Measurements from ENCODE around the gene GAGE10. TPM values are rescaled to one million over a fixed set of nuclear protein-coding genes. Genes with fewer than 3 reads are reported as not detected.
A peak's percentile ranks its signal among the peaks of the same experiment; 100 is the strongest.

Gene GAGE10
- total and polyA plus RNA-seq, 2 of the 4 experiments (the other 2 are of a cell fraction): not detected

DNA sequence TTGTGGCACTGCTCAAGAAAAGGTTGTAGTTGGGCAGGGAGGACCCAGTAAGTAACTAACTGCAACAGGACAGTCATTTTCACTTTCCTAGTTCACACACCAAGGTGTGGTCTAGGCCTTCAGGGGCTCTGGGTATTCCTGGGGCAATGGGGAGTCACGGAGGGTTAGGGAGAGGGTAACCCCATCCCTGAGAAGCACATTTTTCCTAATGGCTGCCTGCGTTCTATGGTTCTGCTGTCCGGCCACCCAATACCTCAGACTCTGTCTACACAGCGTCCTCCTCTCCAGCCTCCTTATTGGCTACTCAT is 34.8 kb upstream of the GAGE10 start:
- peak overlapping the region; percentile 39 for H3K56ac ChIP-seq (ENCODE audit: extremely low read depth, insufficient read depth, low read length)
- ChIA-PET CTCF (interaction anchor here (0.8 kb wide), 1 partner anchor 55 kb away, joined by 4 read pairs; no protein-coding TSS in a partner anchor), POLR2A (ENCODE audit: unreplicated experiment) (interaction anchor here (0.6 kb wide), 1 partner anchor 266 kb away, joined by 3 read pairs; the partner anchor contains the start of gene GRIPAP1)
- H2AFZ ChIP-seq (replicated peaks; ENCODE audit: low read length, poor library complexity): peak overlapping the region; percentile 84
- H3K27me3 ChIP-seq (ENCODE audit: control insufficient read depth, insufficient read depth, low read length): peaks cover 2% of the 10 kb centered on the region; the same call in 1 of the 2 replicates
- H3K4me3 ChIP-seq (ENCODE audit: insufficient read depth, low read depth, low read length): peak overlapping the region; percentile 59
- intact Hi-C loops (cut with micrococcal nuclease) (loop anchor here (2.0 kb wide), 1 partner anchor 76 kb away; no protein-coding TSS in a partner anchor), in situ Hi-C loops (cut with MboI; ENCODE audit: low sequenced_read_pairs) (no loop called here), dilution Hi-C loops (cut with HindIII; ENCODE audit: low sequenced_read_pairs, unreplicated experiment) (no loop called here)
- 0 out of 2 replicates have a peak, but pooled peaks cover 2% of the 10 kb centered on the region for H3K4me1 ChIP-seq (ENCODE audit: control insufficient read depth, insufficient read depth, low read length)
- no peak for DNase-seq
- H2BK15ac ChIP-seq (ENCODE audit: low read depth, low read length): peak overlapping the region; percentile 22; the same call in 1 of the 3 replicates
- 26% methylated on average over 3 of the region's 4 CpGs; no CpG with 5 or more reads in 1 of the 2 experiments for WGBS, 2 experiments (ENCODE audit: extremely low coverage in 2 of 2, insufficient read length in 1 of 2)
- peaks cover 2% of the 10 kb centered on the region; the same call in 1 of the 2 replicates for H3K36me3 ChIP-seq (ENCODE audit: control insufficient read depth, insufficient read depth, low read length)
- H2AK9ac ChIP-seq (replicated peaks; ENCODE audit: low read depth, low read length, poor library complexity): peak overlapping the region; percentile 67
- no peak for ATAC-seq (ENCODE audit: low read depth)
- H3K9me1 ChIP-seq (ENCODE audit: insufficient read depth, low read length): peaks cover 4% of the 10 kb centered on the region; the same call in 1 of the 2 replicates
- H3K9ac ChIP-seq (ENCODE audit: low read depth, low read length): peak overlapping the region; percentile 72
- no TSS peak for BruUV-seq (replicated peaks)
- TF ChIP-seq MXI1 (IDR thresholded peaks at IDR 0.05; ENCODE audit: borderline replicate concordance, low read depth, low read length) (no peak), CEBPB (IDR thresholded peaks at IDR 0.05; ENCODE audit: low read depth, low read length) (no peak), NFE2L2 (IDR thresholded peaks at IDR 0.05; ENCODE audit: low read depth, low read length) (no peak), MAFK (IDR thresholded peaks at IDR 0.05; ENCODE audit: low read depth, low read length) (no peak), CHD1 (IDR thresholded peaks at IDR 0.05; ENCODE audit: low read depth, low read length) (no peak), MAZ (IDR thresholded peaks at IDR 0.05; ENCODE audit: borderline replicate concordance, low read depth, low read length) (no peak), RCOR1 (IDR thresholded peaks at IDR 0.05; ENCODE audit: insufficient replicate concordance, low read length) (no peak), RAD21 (IDR thresholded peaks at IDR 0.05; ENCODE audit: low read length) (no peak), POLR2A (IDR thresholded peaks at IDR 0.05; ENCODE audit: low read depth, low read length) (no peak), RFX5 (IDR thresholded peaks at IDR 0.05; ENCODE audit: low read depth, low read length) (no peak), SMC3 (IDR thresholded peaks at IDR 0.05; ENCODE audit: low read depth, low read length) (no peak)
- TF ChIP-seq, protein P1, sequence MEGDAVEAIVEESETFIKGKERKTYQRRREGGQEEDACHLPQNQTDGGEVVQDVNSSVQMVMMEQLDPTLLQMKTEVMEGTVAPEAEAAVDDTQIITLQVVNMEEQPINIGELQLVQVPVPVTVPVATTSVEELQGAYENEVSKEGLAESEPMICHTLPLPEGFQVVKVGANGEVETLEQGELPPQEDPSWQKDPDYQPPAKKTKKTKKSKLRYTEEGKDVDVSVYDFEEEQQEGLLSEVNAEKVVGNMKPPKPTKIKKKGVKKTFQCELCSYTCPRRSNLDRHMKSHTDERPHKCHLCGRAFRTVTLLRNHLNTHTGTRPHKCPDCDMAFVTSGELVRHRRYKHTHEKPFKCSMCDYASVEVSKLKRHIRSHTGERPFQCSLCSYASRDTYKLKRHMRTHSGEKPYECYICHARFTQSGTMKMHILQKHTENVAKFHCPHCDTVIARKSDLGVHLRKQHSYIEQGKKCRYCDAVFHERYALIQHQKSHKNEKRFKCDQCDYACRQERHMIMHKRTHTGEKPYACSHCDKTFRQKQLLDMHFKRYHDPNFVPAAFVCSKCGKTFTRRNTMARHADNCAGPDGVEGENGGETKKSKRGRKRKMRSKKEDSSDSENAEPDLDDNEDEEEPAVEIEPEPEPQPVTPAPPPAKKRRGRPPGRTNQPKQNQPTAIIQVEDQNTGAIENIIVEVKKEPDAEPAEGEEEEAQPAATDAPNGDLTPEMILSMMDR (conservative IDR thresholded peaks at IDR 0.05; ENCODE audit: low read depth, low read length): no peak
- TF ChIP-seq, protein P2, sequence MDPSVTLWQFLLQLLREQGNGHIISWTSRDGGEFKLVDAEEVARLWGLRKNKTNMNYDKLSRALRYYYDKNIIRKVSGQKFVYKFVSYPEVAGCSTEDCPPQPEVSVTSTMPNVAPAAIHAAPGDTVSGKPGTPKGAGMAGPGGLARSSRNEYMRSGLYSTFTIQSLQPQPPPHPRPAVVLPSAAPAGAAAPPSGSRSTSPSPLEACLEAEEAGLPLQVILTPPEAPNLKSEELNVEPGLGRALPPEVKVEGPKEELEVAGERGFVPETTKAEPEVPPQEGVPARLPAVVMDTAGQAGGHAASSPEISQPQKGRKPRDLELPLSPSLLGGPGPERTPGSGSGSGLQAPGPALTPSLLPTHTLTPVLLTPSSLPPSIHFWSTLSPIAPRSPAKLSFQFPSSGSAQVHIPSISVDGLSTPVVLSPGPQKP (IDR thresholded peaks at IDR 0.05; ENCODE audit: borderline replicate concordance, low read depth, low read length): no peak
- H4K91ac ChIP-seq (ENCODE audit: insufficient read depth, low read depth, low read length): peak overlapping the region; percentile 83
- H4K20me1 ChIP-seq (ENCODE audit: insufficient read depth, low read length): no peaks in the 10 kb centered on the region; the same call in 1 of the 2 replicates
- no peak overlapping the region for H2BK20ac ChIP-seq (ENCODE audit: low read depth, low read length)
- peak overlapping the region; percentile 57; the same call in 1 of the 2 replicates for H2AK5ac ChIP-seq (ENCODE audit: low read depth, low read length)
- H3K18ac ChIP-seq (ENCODE audit: low read depth, low read length): peak overlapping the region; percentile 25
- H3K4me2 ChIP-seq (ENCODE audit: low read depth, low read length): peak overlapping the region; percentile 78
- H3K23ac ChIP-seq (ENCODE audit: low read depth, low read length): peak overlapping the region; percentile 71; the same call in 1 of the 2 replicates
- H2BK5ac ChIP-seq (ENCODE audit: low read depth, low read length, poor library complexity, severe bottlenecking): peak overlapping the region; percentile 78
- peak overlapping the region; percentile 79 for H4K5ac ChIP-seq (ENCODE audit: low read depth, low read length)
- peaks cover 24 to 32% of the 10 kb centered on the region in 2 experiments for H3K79me1 ChIP-seq (ENCODE audit: low read depth in 1 of 2, low read length in 2 of 2)
- peak overlapping the region; percentile 82 to 99 for H4K8ac ChIP-seq (ENCODE audit: low read depth in 2 of 2, low read length in 2 of 2)
- no peaks in the 10 kb centered on the region for H3K9me3 ChIP-seq (ENCODE audit: control insufficient read depth, insufficient read depth, low read length)
- H3K27ac ChIP-seq (ENCODE audit: insufficient read depth, low read length): peak overlapping the region; percentile 86
- no peak overlapping the region; the same call in 1 of the 2 replicates for H2BK120ac ChIP-seq (ENCODE audit: low read depth, low read length)
- H3K4ac ChIP-seq (ENCODE audit: low read depth, low read length): peak overlapping the region; percentile 93
- H3K14ac ChIP-seq (replicated peaks; ENCODE audit: low read depth, low read length): peak overlapping the region; percentile 83

All from IMR-90 (cell line).